ENCODE measurements around the gene UBAC1. TPM values are rescaled to one million over a fixed set of nuclear protein-coding genes. Genes with fewer than 3 reads are reported as not detected.
"Not testable (repeated sequence)": the region's sequence is repeated elsewhere in the genome, so short reads cannot be mapped to it uniquely, and the experiment has no call there.

Gene UBAC1
- total and polyA plus RNA-seq, 10 of the 15 experiments (the other 5 are each of a cell fraction or from before 2014, with no cell fraction given): 16.7 to 54.6 (median 38.5) TPM

DNA sequence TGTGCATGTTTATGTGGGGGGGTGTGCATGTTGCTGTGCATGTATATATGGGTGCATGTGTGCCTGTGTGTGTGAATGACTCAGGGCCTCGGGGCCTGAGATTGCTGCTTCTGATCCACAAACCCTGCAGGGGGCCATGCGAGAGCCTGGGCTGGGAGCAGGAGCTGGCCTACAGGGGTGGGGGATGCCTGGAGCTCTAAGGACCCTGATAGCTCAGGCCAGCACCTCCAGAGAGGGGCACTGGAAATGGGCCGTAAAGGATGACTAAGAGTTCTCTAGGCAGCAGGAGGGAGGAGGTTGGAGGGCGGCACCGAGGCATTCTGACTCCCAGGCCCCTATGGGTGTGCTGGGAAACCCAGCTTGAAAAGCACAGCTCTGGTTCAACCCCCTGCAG is 6.9 kb upstream of the UBAC1 start:
- Histone ChIP-seq H3K4me2 (ENCODE audit: control insufficient read depth, insufficient read depth) (no peak overlapping the region), H3K9me3 (replicated peaks; ENCODE audit: control insufficient read depth, insufficient read depth, low read length) (no peaks in the 10 kb centered on the region), H3K4me3 (no peak overlapping the region), H3K27ac (ENCODE audit: control insufficient read depth, insufficient read depth) (no peak overlapping the region), H2AFZ (ENCODE audit: control insufficient read depth, low read depth, low read length) (no peak overlapping the region), H3K4me1 (ENCODE audit: control insufficient read depth, insufficient read depth, low read length) (no peaks in the 10 kb centered on the region), H3K79me2 (ENCODE audit: control insufficient read depth, insufficient read depth, low read length) (no peaks in the 10 kb centered on the region), H4K20me1 (ENCODE audit: control insufficient read depth, insufficient read depth) (no peaks in the 10 kb centered on the region), H3K27me3 (replicated peaks in 1 of 2; ENCODE audit: control insufficient read depth in 2 of 2, insufficient read depth in 2 of 2, low read length in 1 of 2) (no peaks in the 10 kb centered on the region; a peak in 1 of 4 replicates), H3K9ac (ENCODE audit: control insufficient read depth, insufficient read depth, low read length) (no peak overlapping the region), H3K36me3 (ENCODE audit: control insufficient read depth in 2 of 2, insufficient read depth in 2 of 2, low read length in 1 of 2) (no peaks in the 10 kb centered on the region)
- DNase-seq (ENCODE audit: low read depth, low spot score) (no peak), FAIRE-seq (no peak), ATAC-seq (no peak)
- ChIA-PET POLR2A (no interaction called here), RAD21 (ENCODE audit: unreplicated experiment) (interaction anchor here (1.1 to 3.3 kb wide), 5 partner anchors 122 to 172 kb away, joined by 3 to 9 read pairs (median 4); no protein-coding TSS in a partner anchor), CTCF (interaction anchor here (0.5 to 5.6 kb wide), 11 partner anchors 8 to 364 kb away, joined by 3 to 59 read pairs (median 4); no protein-coding TSS in a partner anchor), SMC1A (ENCODE audit: uncharacterized antibody, unreplicated experiment) (interaction anchor here (0.6 to 1.1 kb wide), 2 partner anchors 50 to 154 kb away, joined by 3 to 7 read pairs; no protein-coding TSS in a partner anchor)
- no TSS peak for BruUV-seq (replicated peaks)
- in situ Hi-C loops (cut with MboI): no loop called here
- TF ChIP-seq, protein P1, sequence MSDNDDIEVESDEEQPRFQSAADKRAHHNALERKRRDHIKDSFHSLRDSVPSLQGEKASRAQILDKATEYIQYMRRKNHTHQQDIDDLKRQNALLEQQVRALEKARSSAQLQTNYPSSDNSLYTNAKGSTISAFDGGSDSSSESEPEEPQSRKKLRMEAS (IDR thresholded peaks at IDR 0.05; ENCODE audit: low read depth, low read length): no peak
- TF ChIP-seq, protein P2, sequence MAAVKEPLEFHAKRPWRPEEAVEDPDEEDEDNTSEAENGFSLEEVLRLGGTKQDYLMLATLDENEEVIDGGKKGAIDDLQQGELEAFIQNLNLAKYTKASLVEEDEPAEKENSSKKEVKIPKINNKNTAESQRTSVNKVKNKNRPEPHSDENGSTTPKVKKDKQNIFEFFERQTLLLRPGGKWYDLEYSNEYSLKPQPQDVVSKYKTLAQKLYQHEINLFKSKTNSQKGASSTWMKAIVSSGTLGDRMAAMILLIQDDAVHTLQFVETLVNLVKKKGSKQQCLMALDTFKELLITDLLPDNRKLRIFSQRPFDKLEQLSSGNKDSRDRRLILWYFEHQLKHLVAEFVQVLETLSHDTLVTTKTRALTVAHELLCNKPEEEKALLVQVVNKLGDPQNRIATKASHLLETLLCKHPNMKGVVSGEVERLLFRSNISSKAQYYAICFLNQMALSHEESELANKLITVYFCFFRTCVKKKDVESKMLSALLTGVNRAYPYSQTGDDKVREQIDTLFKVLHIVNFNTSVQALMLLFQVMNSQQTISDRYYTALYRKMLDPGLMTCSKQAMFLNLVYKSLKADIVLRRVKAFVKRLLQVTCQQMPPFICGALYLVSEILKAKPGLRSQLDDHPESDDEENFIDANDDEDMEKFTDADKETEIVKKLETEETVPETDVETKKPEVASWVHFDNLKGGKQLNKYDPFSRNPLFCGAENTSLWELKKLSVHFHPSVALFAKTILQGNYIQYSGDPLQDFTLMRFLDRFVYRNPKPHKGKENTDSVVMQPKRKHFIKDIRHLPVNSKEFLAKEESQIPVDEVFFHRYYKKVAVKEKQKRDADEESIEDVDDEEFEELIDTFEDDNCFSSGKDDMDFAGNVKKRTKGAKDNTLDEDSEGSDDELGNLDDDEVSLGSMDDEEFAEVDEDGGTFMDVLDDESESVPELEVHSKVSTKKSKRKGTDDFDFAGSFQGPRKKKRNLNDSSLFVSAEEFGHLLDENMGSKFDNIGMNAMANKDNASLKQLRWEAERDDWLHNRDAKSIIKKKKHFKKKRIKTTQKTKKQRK (IDR thresholded peaks at IDR 0.05; ENCODE audit: low read depth, low read length): no peak
- TF ChIP-seq ZNF207 (IDR thresholded peaks at IDR 0.05; ENCODE audit: borderline replicate concordance): no peak
- TF ChIP-seq RELA (IDR thresholded peaks at IDR 0.05; ENCODE audit: borderline replicate concordance, partially characterized antibody): no peak
- TF ChIP-seq IKZF1 (conservative IDR thresholded peaks at IDR 0.05): no peak
- no peak for TF ChIP-seq TBL1XR1 (IDR thresholded peaks at IDR 0.05; ENCODE audit: low read depth, low read length)
- TF ChIP-seq TCF12 (IDR thresholded peaks at IDR 0.05; ENCODE audit: low read depth, low read length): no peak
- TF ChIP-seq TARDBP (IDR thresholded peaks at IDR 0.05; ENCODE audit: borderline replicate concordance): no peak
- 8% methylated on average over 5 of the region's 5 CpGs for WGBS (ENCODE audit: insufficient coverage, insufficient replicate concordance, low lambda C conversion rate, missing lambda C conversion rate)
- intact Hi-C loops (cut with micrococcal nuclease; ENCODE audit: unreplicated experiment): loop anchor here (5.0 to 10.0 kb wide), 2 partner anchors 259 to 317 kb away; no protein-coding TSS in a partner anchor

DNA sequence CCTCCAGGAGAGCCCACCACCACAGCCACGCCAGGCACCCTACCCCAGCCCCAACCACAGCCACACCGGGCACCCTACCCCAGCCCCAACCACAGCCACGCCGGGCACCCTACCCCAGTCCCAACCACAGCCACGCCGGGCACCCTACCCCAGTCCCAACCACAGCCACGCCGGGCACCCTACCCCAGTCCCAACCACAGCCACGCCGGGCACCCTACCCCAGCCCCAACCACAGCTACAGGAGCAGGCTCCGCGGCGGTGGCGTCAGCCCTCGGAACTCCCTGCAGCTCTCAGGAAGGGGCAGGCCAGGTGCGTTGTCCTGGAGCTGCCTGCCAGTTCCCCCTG is 5.7 kb upstream of the UBAC1 start:
- H3K79me2 ChIP-seq (ENCODE audit: control insufficient read depth, insufficient read depth, low read length); H3K27me3 ChIP-seq (replicated peaks in 1 of 2; ENCODE audit: control insufficient read depth in 2 of 2, insufficient read depth in 2 of 2, low read length in 1 of 2); in situ Hi-C loops (cut with MboI); H2AFZ ChIP-seq (ENCODE audit: control insufficient read depth, low read depth, low read length); H3K36me3 ChIP-seq (ENCODE audit: control insufficient read depth in 2 of 2, insufficient read depth in 2 of 2, low read length in 1 of 2); H3K4me1 ChIP-seq (ENCODE audit: control insufficient read depth, insufficient read depth, low read length); H3K27ac ChIP-seq (ENCODE audit: control insufficient read depth, insufficient read depth); H3K9me3 ChIP-seq (replicated peaks; ENCODE audit: control insufficient read depth, insufficient read depth, low read length); H3K9ac ChIP-seq (ENCODE audit: control insufficient read depth, insufficient read depth, low read length); FAIRE-seq; H3K4me2 ChIP-seq (ENCODE audit: control insufficient read depth, insufficient read depth); H4K20me1 ChIP-seq (ENCODE audit: control insufficient read depth, insufficient read depth); H3K4me3 ChIP-seq; BruUV-seq (replicated peaks); POLR2A ChIA-PET; ATAC-seq; DNase-seq (ENCODE audit: low read depth, low spot score): not testable (repeated sequence)
- SMC1A ChIA-PET (ENCODE audit: uncharacterized antibody, unreplicated experiment): interaction anchor here (0.6 kb wide), 1 partner anchor 262 kb away, joined by 3 read pairs; no protein-coding TSS in a partner anchor
- CTCF ChIA-PET: interaction anchor here (0.6 to 5.6 kb wide), 10 partner anchors 25 to 362 kb away, joined by 3 to 59 read pairs (median 4); no protein-coding TSS in a partner anchor
- WGBS (ENCODE audit: insufficient coverage, insufficient replicate concordance, low lambda C conversion rate, missing lambda C conversion rate): 53% methylated on average over 13 of the region's 16 CpGs
- intact Hi-C loops (cut with micrococcal nuclease; ENCODE audit: unreplicated experiment): loop anchor here (1.0 to 10.0 kb wide), 3 partner anchors 156 to 318 kb away; no protein-coding TSS in a partner anchor
- RAD21 ChIA-PET (ENCODE audit: unreplicated experiment): interaction anchor here (1.1 to 3.3 kb wide), 4 partner anchors 123 to 156 kb away, joined by 4 to 9 read pairs (median 5); no protein-coding TSS in a partner anchor
